GM23338 (cell line): ENCODE results near the gene JAZF1. TPM values are rescaled to one million over a fixed set of nuclear protein-coding genes. Genes with fewer than 3 reads are reported as not detected.
A peak's percentile ranks its signal among the peaks of the same experiment; 100 is the strongest.

Experiments
- ATAC-seq: fragments of 200-7000 bp; cut with Tn5 transposase; 3 replicates; pipeline ENCODE4 v1.9.1; 2020
- DNase-seq: peaks from one replicate; pipeline ENCODE4 v3.0.0-alpha.2; 2015; ENCODE audit warnings: low spot score
- H2AFZ ChIP-seq: fragments of 200-600 bp; sonication (generic); 2 replicates; pipeline ENCODE4 v1.8.0; 2016; ENCODE audit warnings: antibody characterized with exemption, mild to moderate bottlenecking, moderate library complexity
- H3F3A ChIP-seq: fragments of 200-600 bp; sonication (generic); replicated peaks from 2 replicates; pipeline ENCODE4 v1.8.0; 2017; ENCODE audit warnings: antibody characterized with exemption, mixed run types, low read depth
- H3K27ac ChIP-seq: fragments of 200-600 bp; sonication (generic); 2 replicates; pipeline ENCODE4 v1.6.1; 2016; ENCODE audit warnings: low read depth
- H3K27me3 ChIP-seq: fragments of 200-600 bp; sonication (generic); 2 replicates; pipeline ENCODE4 v1.8.0; 2016; ENCODE audit warnings: mild to moderate bottlenecking, mixed run types, moderate library complexity; ENCODE audit not compliant: insufficient read depth
- H3K36me3 ChIP-seq: fragments of 200-600 bp; sonication (generic); 2 replicates; pipeline ENCODE4 v1.8.0; 2016; ENCODE audit warnings: mild to moderate bottlenecking; ENCODE audit not compliant: insufficient read depth
- H3K4me1 ChIP-seq: fragments of 200-600 bp; sonication (generic); 2 replicates; pipeline ENCODE4 v1.8.0; 2016; ENCODE audit warnings: mild to moderate bottlenecking, moderate library complexity; ENCODE audit not compliant: insufficient read depth
- H3K4me2 ChIP-seq: fragments of 200-600 bp; sonication (generic); 2 replicates; pipeline ENCODE4 v1.7.1; 2017; ENCODE audit warnings: mixed run types
- H3K4me3 ChIP-seq: fragments of 200-600 bp; sonication (generic); 2 replicates; pipeline ENCODE4 v1.6.1; 2016; ENCODE audit warnings: mixed run types
- H3K79me2 ChIP-seq: fragments of 200-600 bp; sonication (generic); replicated peaks from 2 replicates; pipeline ENCODE4 v1.8.0; 2017; ENCODE audit warnings: mild to moderate bottlenecking; ENCODE audit not compliant: insufficient read depth
- H3K9me2 ChIP-seq: fragments of 200-600 bp; sonication (generic); 2 replicates; pipeline ENCODE4 v1.8.0; 2017; ENCODE audit not compliant: insufficient read depth
- H4K20me1 ChIP-seq: fragments of 200-600 bp; sonication (generic); replicated peaks from 2 replicates; pipeline ENCODE4 v1.8.0; 2017; ENCODE audit warnings: mild to moderate bottlenecking; ENCODE audit not compliant: insufficient read depth
- H3K27ac Mint-ChIP-seq: 2 replicates; pipeline ENCODE4 v1.8.0; 2020; ENCODE audit warnings: inconsistent platforms, mild to moderate bottlenecking, moderate library complexity, mixed read lengths
- H3K27me3 Mint-ChIP-seq: 3 replicates; pipeline ENCODE4 v1.8.0; 2022; ENCODE audit warnings: low read depth, mild to moderate bottlenecking, moderate library complexity, mixed read lengths, inconsistent platforms; ENCODE audit not compliant: insufficient read depth, poor library complexity
- H3K36me3 Mint-ChIP-seq: 3 replicates; pipeline ENCODE4 v1.8.0; 2021; ENCODE audit warnings: low read depth, mild to moderate bottlenecking, inconsistent platforms, moderate library complexity, mixed read lengths
- H3K4me1 Mint-ChIP-seq: 3 replicates; pipeline ENCODE4 v1.8.0; 2020; ENCODE audit warnings: mild to moderate bottlenecking, inconsistent platforms, mixed read lengths
- H3K4me3 Mint-ChIP-seq: 3 replicates; pipeline ENCODE4 v1.8.0; 2021; ENCODE audit warnings: moderate library complexity, mild to moderate bottlenecking, inconsistent platforms, mixed read lengths
- H3K9me3 Mint-ChIP-seq: 3 replicates; pipeline ENCODE4 v1.8.0; 2020; ENCODE audit warnings: moderate library complexity, mild to moderate bottlenecking, inconsistent platforms, mixed read lengths
- CREB1 ChIP-seq: fragments of 250-450 bp; sonication (Bioruptor Pico); IDR thresholded peaks from 2 replicates; pipeline ENCODE4 v1.5.0; 2020; ENCODE audit warnings: low read depth, mild to moderate bottlenecking, moderate library complexity
- CTCF ChIP-seq, 2 experiments: fragments of 200-600 bp in 1 of 2; sonication (generic) in 1 of 2; conservative IDR thresholded peaks; 2 replicates each; pipeline versions ENCODE4 v1.5.1 to v1.6.1; 2016 to 2017; ENCODE audit warnings: antibody characterized with exemption in 2 of 2, low read depth in 2 of 2, mild to moderate bottlenecking in 2 of 2, moderate library complexity in 1 of 2
- EZH2 ChIP-seq: fragments of 200-600 bp; sonication (generic); IDR thresholded peaks from one replicate; pipeline ENCODE4 v1.8.0; 2017; ENCODE audit warnings: antibody characterized with exemption, mild to moderate bottlenecking, low read depth; ENCODE audit not compliant: unreplicated experiment
- EZH2phosphoT487 ChIP-seq: fragments of 200-600 bp; sonication (generic); IDR thresholded peaks from one replicate; pipeline ENCODE4 v1.8.1; 2018; ENCODE audit warnings: antibody characterized with exemption; ENCODE audit not compliant: unreplicated experiment
- JUNB ChIP-seq: IDR thresholded peaks from one replicate; pipeline ENCODE4 v1.6.1; 2016; ENCODE audit warnings: antibody characterized with exemption; ENCODE audit not compliant: unreplicated experiment
- NANOG ChIP-seq: IDR thresholded peaks from 2 replicates; pipeline ENCODE4 v1.6.1; 2016; ENCODE audit warnings: antibody characterized with exemption, borderline replicate concordance
- POLR2AphosphoS5 ChIP-seq: IDR thresholded peaks from 2 replicates; pipeline ENCODE4 v1.6.1; 2016; ENCODE audit warnings: antibody characterized with exemption, low read depth
- ZNF462 ChIP-seq: fragments of 250-450 bp; sonication (Bioruptor Pico); IDR thresholded peaks from 2 replicates; pipeline ENCODE4 v1.5.0; 2020; ENCODE audit warnings: mild to moderate bottlenecking, moderate library complexity
- polyA plus RNA-seq: library from polyadenylated mRNA; unstranded; fragments of >200 nt; fragmentation: Nextera tagmentation; extraction: Ambion mirVana; gene quantifications from 2 replicates; pipeline ENCODE4 v1.2.1, GENCODE V29; 2016
- total RNA-seq: library from RNA; depleted of rRNA; stranded (reverse); fragments of >200 nt; shearing (Covaris generic); gene quantifications from 2 replicates; pipeline ENCODE4 v1.2.3, GENCODE V29; 2014

JAZF1 gene
- total and polyA plus RNA-seq, 2 experiments from 2014 or later = 12.2 to 22.2 TPM

GRCh38 chr7:28024786-28025334 lies 155.7 kb downstream of the JAZF1 start:
- H3K4me3 ChIP-seq = no peak overlapping the region
- no peaks in the 10 kb centered on the region for H3K27me3 ChIP-seq
- no peak overlapping the region for H3K27ac Mint-ChIP-seq
- H3K4me1 ChIP-seq = peaks cover under 1% of the 10 kb centered on the region; the same call in 1 of the 2 replicates
- H3K36me3 Mint-ChIP-seq = no peaks in the 10 kb centered on the region
- no peak overlapping the region for H3K4me3 Mint-ChIP-seq
- H3K79me2 ChIP-seq = peaks cover 2% of the 10 kb centered on the region
- no peaks in the 10 kb centered on the region for H3K36me3 ChIP-seq
- H3K27ac ChIP-seq = no peak overlapping the region
- no peak for TF ChIP-seq EZH2phosphoT487
- 0 out of 2 replicates have a peak, but pooled peaks cover 4% of the 10 kb centered on the region for H3F3A ChIP-seq
- no peak for ATAC-seq
- H2AFZ ChIP-seq = no peak overlapping the region
- H3K9me3 Mint-ChIP-seq = no peaks in the 10 kb centered on the region
- no peak overlapping the region for H3K4me2 ChIP-seq
- H3K27me3 Mint-ChIP-seq = no peaks in the 10 kb centered on the region
- 0 out of 2 replicates have a peak, but pooled peaks cover 9% of the 10 kb centered on the region for H4K20me1 ChIP-seq
- DNase-seq = no peak
- H3K9me2 ChIP-seq = no peaks in the 10 kb centered on the region
- peaks cover 11% of the 10 kb centered on the region for H3K4me1 Mint-ChIP-seq

GRCh38 chr7:28020302-28020940 lies 160.2 kb downstream of the JAZF1 start:
- Histone ChIP-seq H3K27me3 (no peaks in the 10 kb centered on the region), H2AFZ (no peak overlapping the region), H3K79me2 (peaks cover 11% of the 10 kb centered on the region), H3K4me2 (peak overlapping the region; percentile 14; the same call in 1 of the 2 replicates), H3K27ac (0 out of 2 replicates have a peak overlapping the region, but pooled peaks have one; percentile 11), H3F3A (0 out of 2 replicates have a peak, but pooled peaks cover 4% of the 10 kb centered on the region), H3K4me3 (no peak overlapping the region), H3K4me1 (no peaks in the 10 kb centered on the region), H4K20me1 (no peaks in the 10 kb centered on the region; the same call in 1 of the 2 replicates), H3K36me3 (no peaks in the 10 kb centered on the region), H3K9me2 (no peaks in the 10 kb centered on the region)
- TF ChIP-seq ZNF462 (0 out of 2 replicates have a peak, but pooled peaks have one; percentile 36), CTCF (conservative IDR thresholded peaks at IDR 0.05; ENCODE audit: low read depth in 2 of 2) (peak; percentile 85 to 100), POLR2AphosphoS5 (no peak), EZH2 (no peak), CREB1 (CRISPR knock-in tag) (no peak), NANOG (no peak), JUNB (no peak)
- ATAC-seq (peak; percentile 96), DNase-seq (peak; percentile 88)
- Mint-ChIP-seq H3K4me1 (peaks cover 12% of the 10 kb centered on the region), H3K27me3 (no peaks in the 10 kb centered on the region), H3K36me3 (no peaks in the 10 kb centered on the region), H3K27ac (no peak overlapping the region), H3K9me3 (no peaks in the 10 kb centered on the region), H3K4me3 (no peak overlapping the region)
